Spleen (tissue), 11 donors: ENCODE data around the gene ZNF329. TPM values are rescaled to one million over a fixed set of nuclear protein-coding genes. Genes with fewer than 3 reads are reported as not detected.
A peak's percentile ranks its signal among the peaks of the same experiment; 100 is the strongest.

Experiments used
- DNase-seq: peaks from one replicate; pipeline ENCODE4 v3.0.0-alpha.2; 2020
- H3K27ac ChIP-seq, 8 donors: fragments of 200-600 bp; sonication (generic) in 7 of 8; 1 replicate in 4 of 8; 2 replicates in 4 of 8; pipeline versions ENCODE4 v1.5.0 to v1.8.0; 2016 to 2021; ENCODE audit warnings: inconsistent platforms in 4 of 8, mild to moderate bottlenecking in 4 of 8, moderate library complexity in 1 of 8
- H3K27me3 ChIP-seq, 7 donors: fragments of 200-600 bp; sonication (generic) in 6 of 7; replicated peaks in 1 of 7; 1 replicate in 4 of 7; 2 replicates in 3 of 7; pipeline versions ENCODE4 v1.5.0 to v1.8.0; 2016 to 2021; ENCODE audit warnings: inconsistent platforms in 3 of 7, mild to moderate bottlenecking in 1 of 7
- H3K36me3 ChIP-seq, 6 donors: fragments of 200-600 bp; sonication (generic) in 5 of 6; 1 replicate in 4 of 6; 2 replicates in 2 of 6; pipeline versions ENCODE4 v1.5.0 to v1.8.0; 2016 to 2021; ENCODE audit warnings: inconsistent platforms in 2 of 6
- H3K4me1 ChIP-seq, 6 donors: fragments of 200-600 bp; sonication (generic) in 5 of 6; 1 replicate in 3 of 6; 2 replicates in 3 of 6; pipeline versions ENCODE4 v1.5.0 to v1.8.0; 2016 to 2021; ENCODE audit warnings: inconsistent platforms in 3 of 6
- H3K4me3 ChIP-seq, 8 donors: fragments of 200-600 bp; sonication (generic) in 7 of 8; 1 replicate in 4 of 8; 2 replicates in 4 of 8; pipeline versions ENCODE4 v1.5.0 to v1.8.0; 2016 to 2021; ENCODE audit warnings: inconsistent platforms in 4 of 8, mild to moderate bottlenecking in 4 of 8, moderate library complexity in 2 of 8
- H3K9me3 ChIP-seq, 8 donors: fragments of 200-600 bp; sonication (generic) in 7 of 8; 1 replicate in 4 of 8; 2 replicates in 4 of 8; pipeline versions ENCODE4 v1.5.0 to v1.8.0; 2016 to 2021; ENCODE audit warnings: inconsistent platforms in 4 of 8
- POLR2A ChIP-seq, 3 donors: fragments of 450-650 bp; IDR thresholded peaks; one replicate each; pipeline ENCODE4 v1.5.1; 2017; ENCODE audit warnings: antibody characterized with exemption in 3 of 3, mild to moderate bottlenecking in 1 of 3
- POLR2AphosphoS5 ChIP-seq, 3 donors: sonication (generic); formaldehyde crosslinking; IDR thresholded peaks; one replicate each; pipeline ENCODE4 v1.5.1; 2017; ENCODE audit warnings: antibody characterized with exemption in 3 of 3
- WGBS, 5 donors: extraction: QIAGEN DNeasy Blood & Tissue Kit in 3 of 5; methylation state at CpG; one replicate each; pipeline versions ENCODE4 v1.1.5 to v1.1.7; 2013 to 2018; 5-methylcytosine and 5-hydroxymethylcytosine counted together
- intact Hi-C: fragments of 100-400 bp; cut with DNase I; formaldehyde crosslinking; loops from one replicate; pipeline ENCODE4 v1.15.0; 2023; ENCODE audit warnings: low total_unique reads
- polyA plus RNA-seq, 3 donors: library from polyadenylated mRNA; stranded (reverse); fragments of 200-250 nt; gene quantifications; one replicate each; pipeline ENCODE4 v1.2.1, GENCODE V29; 2013
- total RNA-seq, 7 donors: library from RNA; depleted of rRNA in 3 of 7; stranded (reverse); fragments of >200 nt in 3 of 7; fragmentation: NEBNext Ultra II Directional in 4 of 7; extraction: Animal tissue kit (Norgen Biotek cat#: 25700) in 4 of 7; gene quantifications; one replicate each; pipeline versions ENCODE4 v1.1.0 to v1.2.1, GENCODE V29; 2016 to 2021
- TF ChIP-seq, protein P1 (sequence below), 11 experiments: fragments of 200-600 bp in 7 of 11; fragments of 450-650 bp in 4 of 11; sonication (generic) in 4 of 11; IDR thresholded peaks in 8 of 11; conservative IDR thresholded peaks in 3 of 11; 1 replicate in 7 of 11; 2 replicates in 4 of 11; pipeline versions ENCODE4 v1.4.0 to v1.8.0; 2016 to 2021; ENCODE audit warnings: antibody characterized with exemption in 11 of 11, inconsistent platforms in 4 of 11, mild to moderate bottlenecking in 1 of 11
- donor health status: healthy with polysubstance abuse.
- donor health status: DM: no; HTN: no; CAD: no; lungs with moderate emphysema.
- donor health status: DM: no; HTN: no; CAD: no.
- donor health status: Bipolar disorder and iron deficiency.
- donor health status: healthy.
- donor health status: DM: no; HTN: no; CAD: no.
- donor health status: DM: yes; HTN: yes; CAD: no.

Gene ZNF329
- total and polyA plus RNA-seq, 10 donors = 3.8 to 13.4 (median 9.3) TPM

DNA sequence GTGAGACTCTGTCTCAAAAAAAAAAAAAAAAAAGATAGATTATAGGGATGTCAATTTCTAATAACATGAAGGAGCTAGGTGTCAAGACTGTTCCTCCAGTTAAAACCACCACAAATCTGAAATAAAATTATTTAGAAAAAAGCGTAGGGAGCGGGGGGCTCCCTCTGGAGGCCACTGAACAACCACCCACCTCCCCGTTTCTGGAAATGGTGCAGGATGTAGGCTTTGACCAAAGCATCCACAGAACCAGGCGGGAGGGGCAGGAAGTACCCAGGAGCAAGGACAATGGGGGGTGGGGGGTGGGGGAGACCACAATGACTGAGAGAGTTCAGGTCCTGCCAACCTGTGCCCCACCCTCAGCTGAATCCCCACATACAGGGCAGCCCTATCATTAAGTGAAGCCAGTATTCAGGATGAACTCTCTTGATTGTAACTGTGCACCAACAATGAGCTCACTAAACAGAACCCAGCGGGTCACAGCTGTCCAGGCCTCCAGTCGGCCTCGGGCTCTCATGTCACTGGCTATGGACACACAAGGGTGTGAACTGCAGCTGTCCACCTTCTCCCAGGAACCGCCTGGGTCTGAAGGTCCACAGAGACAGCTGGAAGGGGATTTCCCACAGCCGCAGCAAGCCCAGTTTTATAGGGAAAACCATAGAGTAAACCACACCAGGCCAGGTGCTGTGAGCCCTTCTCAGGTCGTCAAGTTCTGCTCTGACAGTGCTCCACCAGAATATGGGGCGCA is 59.2 kb downstream of the ZNF329 start:
- WGBS, 5 donors = 72 to 88% (median 86%) methylated on average over 10 to 11 of the region's 11 CpGs
- no peak overlapping the region for H3K27ac ChIP-seq
- no peaks in the 10 kb centered on the region for H3K27me3 ChIP-seq
- H3K4me3 ChIP-seq = no peak overlapping the region
- H3K36me3 ChIP-seq = peaks cover 0 to 57% (median 9%) of the 10 kb centered on the region in 6 donors
- TF ChIP-seq, protein P1, sequence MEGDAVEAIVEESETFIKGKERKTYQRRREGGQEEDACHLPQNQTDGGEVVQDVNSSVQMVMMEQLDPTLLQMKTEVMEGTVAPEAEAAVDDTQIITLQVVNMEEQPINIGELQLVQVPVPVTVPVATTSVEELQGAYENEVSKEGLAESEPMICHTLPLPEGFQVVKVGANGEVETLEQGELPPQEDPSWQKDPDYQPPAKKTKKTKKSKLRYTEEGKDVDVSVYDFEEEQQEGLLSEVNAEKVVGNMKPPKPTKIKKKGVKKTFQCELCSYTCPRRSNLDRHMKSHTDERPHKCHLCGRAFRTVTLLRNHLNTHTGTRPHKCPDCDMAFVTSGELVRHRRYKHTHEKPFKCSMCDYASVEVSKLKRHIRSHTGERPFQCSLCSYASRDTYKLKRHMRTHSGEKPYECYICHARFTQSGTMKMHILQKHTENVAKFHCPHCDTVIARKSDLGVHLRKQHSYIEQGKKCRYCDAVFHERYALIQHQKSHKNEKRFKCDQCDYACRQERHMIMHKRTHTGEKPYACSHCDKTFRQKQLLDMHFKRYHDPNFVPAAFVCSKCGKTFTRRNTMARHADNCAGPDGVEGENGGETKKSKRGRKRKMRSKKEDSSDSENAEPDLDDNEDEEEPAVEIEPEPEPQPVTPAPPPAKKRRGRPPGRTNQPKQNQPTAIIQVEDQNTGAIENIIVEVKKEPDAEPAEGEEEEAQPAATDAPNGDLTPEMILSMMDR (IDR thresholded peaks at IDR 0.05 in 8 of 11, conservative IDR thresholded peaks at IDR 0.05 in 3 of 11) = no peak
- TF ChIP-seq POLR2A (IDR thresholded peaks at IDR 0.05) (no peak), POLR2AphosphoS5 (IDR thresholded peaks at IDR 0.05) (no peak)
- intact Hi-C loops = no loop called here
- DNase-seq = no peak
- H3K9me3 ChIP-seq = peaks cover 0 to 98% (median 91%) of the 10 kb centered on the region in 8 donors
- peaks cover 0 to 6% (median 3%) of the 10 kb centered on the region in 6 donors for H3K4me1 ChIP-seq

DNA sequence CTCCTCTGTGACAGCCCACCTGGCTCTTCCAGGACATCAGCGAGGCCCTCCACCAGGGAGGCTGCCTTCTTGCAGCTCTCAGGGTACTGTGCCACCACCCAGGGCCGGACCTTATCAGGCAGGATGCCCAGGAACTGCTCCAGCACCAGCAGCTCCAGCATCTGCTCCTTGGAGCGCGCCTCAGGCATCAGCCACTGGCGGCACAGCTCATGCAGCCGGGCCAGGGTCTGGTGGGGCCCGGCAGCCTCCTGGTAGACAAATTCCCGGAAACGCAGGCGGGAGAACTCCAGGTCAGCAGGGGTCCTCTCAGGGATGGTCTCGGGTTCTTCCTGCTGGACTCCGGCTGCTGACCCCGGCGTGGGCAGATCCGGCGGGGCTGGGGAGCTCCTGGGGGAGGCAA is 60.7 kb downstream of the ZNF329 start:
- Histone ChIP-seq H3K4me3 (no peak overlapping the region), H3K36me3 (peaks cover 1 to 62% (median 23%) of the 10 kb centered on the region in 6 donors), H3K4me1 (no peaks in the 10 kb centered on the region), H3K27ac (no peak overlapping the region), H3K9me3 (peaks cover 0 to 98% (median 92%) of the 10 kb centered on the region in 8 donors), H3K27me3 (no peaks in the 10 kb centered on the region)
- DNase-seq = no peak
- TF ChIP-seq POLR2AphosphoS5 (IDR thresholded peaks at IDR 0.05) (peak in 1 of 3 donors; percentile 53), POLR2A (IDR thresholded peaks at IDR 0.05) (no peak)
- TF ChIP-seq, protein P1 (IDR thresholded peaks at IDR 0.05 in 8 of 11, conservative IDR thresholded peaks at IDR 0.05 in 3 of 11) = no peak
- intact Hi-C loops = no loop called here
- WGBS, 5 donors = 94 to 97% (median 96%) methylated on average over 14 to 16 of the region's 16 CpGs

DNA sequence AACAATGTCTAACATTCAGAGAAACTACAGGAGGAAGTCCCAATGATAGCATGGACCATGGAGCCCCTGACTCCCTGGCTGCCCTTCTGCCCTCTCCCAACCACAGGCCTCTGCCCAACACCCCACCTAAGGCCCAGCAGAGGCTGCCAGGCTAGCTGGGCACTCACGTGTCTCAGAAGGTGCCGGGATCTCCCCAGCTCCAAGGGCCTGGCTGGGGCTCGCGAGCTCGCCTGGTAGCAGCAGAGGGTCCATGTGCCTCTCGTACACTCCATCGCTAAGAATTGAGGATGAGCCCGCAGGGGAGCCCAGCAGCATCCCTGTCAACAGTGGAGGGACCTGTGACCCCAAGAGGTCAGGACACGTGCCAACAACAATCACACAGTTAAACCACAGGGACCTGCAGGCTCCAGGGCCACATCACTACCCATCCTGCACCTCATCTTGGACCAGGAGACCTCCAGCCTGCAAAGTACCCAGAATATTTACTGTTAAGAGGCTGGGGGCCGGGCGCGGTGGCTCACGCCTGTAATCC is 62.0 kb downstream of the ZNF329 start:
- Histone ChIP-seq H3K9me3 (peaks cover 0 to 98% (median 92%) of the 10 kb centered on the region in 8 donors), H3K36me3 (peaks cover 8 to 75% (median 34%) of the 10 kb centered on the region in 6 donors), H3K27me3 (no peaks in the 10 kb centered on the region), H3K4me3 (no peak overlapping the region), H3K4me1 (no peaks in the 10 kb centered on the region), H3K27ac (no peak overlapping the region)
- TF ChIP-seq POLR2A (IDR thresholded peaks at IDR 0.05) (no peak), POLR2AphosphoS5 (IDR thresholded peaks at IDR 0.05) (peak in 1 of 3 donors; percentile 29)
- TF ChIP-seq, protein P1 (IDR thresholded peaks at IDR 0.05 in 8 of 11, conservative IDR thresholded peaks at IDR 0.05 in 3 of 11) = no peak
- DNase-seq = no peak
- intact Hi-C loops = no loop called here
- 83 to 98% (median 96%) methylated on average over 8 to 13 of the region's 13 CpGs for WGBS, 5 donors
